Choroid plexus epithelial cell (primary cell): Measurements from ENCODE around the gene ONECUT1.

Experiments used
- DNase-seq: peaks from one replicate; pipeline ENCODE4 v3.0.0-alpha.2; 2010; ENCODE audit warnings: low read depth
- H3K4me3 ChIP-seq: 2 replicates; pipeline ENCODE4 v1.5.1; 2011; ENCODE audit warnings: low read depth, mild to moderate bottlenecking, control low read depth, low read length, moderate library complexity
- CTCF ChIP-seq: conservative IDR thresholded peaks from 2 replicates; pipeline ENCODE4 v1.5.1; 2011; ENCODE audit warnings: low read depth, mild to moderate bottlenecking, control low read depth, inconsistent platforms, low read length, moderate library complexity

The ONECUT1 gene

GRCh38 chr15:52796228-52796521 is 6.0 kb upstream of the ONECUT1 start:
- H3K4me3 ChIP-seq = no peak overlapping the region
- TF ChIP-seq CTCF = no peak
- DNase-seq = no peak

GRCh38 chr15:52795464-52796227 is 5.5 kb upstream of the ONECUT1 start:
- no peak for DNase-seq
- TF ChIP-seq CTCF = no peak

GRCh38 chr15:52794665-52795463 is 4.7 kb upstream of the ONECUT1 start:
- TF ChIP-seq CTCF = no peak
- no peak for DNase-seq
- no peak overlapping the region for H3K4me3 ChIP-seq

More at GRCh38 chr15:52795464-52796227, 5.5 kb upstream of the ONECUT1 start:
- no peak overlapping the region for H3K4me3 ChIP-seq

- H3K4me3 ChIP-seq = no peak overlapping the region
- TF ChIP-seq CTCF = no peak
- no peak for DNase-seq
Measured at GRCh38 chr15:52791776-52792175, 1.6 kb upstream of the ONECUT1 start.

- peak overlapping the region; percentile 22 for H3K4me3 ChIP-seq
- no peak for DNase-seq
- TF ChIP-seq CTCF = peak; percentile 4
Measured at GRCh38 chr15:52790941-52791751, 1.0 kb upstream of the ONECUT1 start.

- no peak for TF ChIP-seq CTCF
- peak overlapping the region; percentile 50 for H3K4me3 ChIP-seq
- DNase-seq = peak; percentile 29
Measured at GRCh38 chr15:52789601-52790168, 451 bp downstream of the ONECUT1 start.
